Endothelial cell of umbilical vein (primary cell): Measurements from ENCODE around the gene PRAMEF14.
"Not testable (repeated sequence)": the region's sequence is repeated elsewhere in the genome, so short reads cannot be mapped to it uniquely, and the experiment has no call there.

Experiments used
- CTCF ChIP-seq, 2 donors: IDR thresholded peaks; 1 replicate in 1 of 2; 2 replicates in 1 of 2; pipeline ENCODE4 v1.5.1; 2011; ENCODE audit warnings: low read length in 2 of 2, mild to moderate bottlenecking in 2 of 2, moderate library complexity in 2 of 2, control low read depth in 1 of 2, inconsistent platforms in 1 of 2, low read depth in 1 of 2; ENCODE audit not compliant: insufficient read depth in 1 of 2; ENCODE audit errors: extremely low read depth in 1 of 2
- EZH2 ChIP-seq: IDR thresholded peaks from 2 replicates; pipeline ENCODE4 v1.6.1; 2012; ENCODE audit warnings: borderline replicate concordance, low read depth, mild to moderate bottlenecking, moderate library complexity, low read length, inconsistent platforms; ENCODE audit not compliant: severe bottlenecking
- POLR2A ChIP-seq: IDR thresholded peaks from 2 replicates; pipeline ENCODE4 v1.6.1; 2012; ENCODE audit warnings: low read depth, mild to moderate bottlenecking, control low read depth, low read length
- POLR2AphosphoS5 ChIP-seq: IDR thresholded peaks from 2 replicates; pipeline ENCODE4 v1.6.1; 2012; ENCODE audit warnings: low read depth, mild to moderate bottlenecking, control low read depth, low read length, moderate library complexity; ENCODE audit not compliant: insufficient read depth

GRCh38 chr1:13356774-13357173 is 9.8 kb upstream of the PRAMEF14 start:
- peak in 1 of 2 donors; percentile 36 for TF ChIP-seq CTCF (IDR thresholded peaks at IDR 0.05; ENCODE audit: extremely low read depth in 1 of 2, insufficient read depth in 1 of 2, low read depth in 1 of 2, low read length in 2 of 2)
- not testable (repeated sequence) for TF ChIP-seq POLR2A, POLR2AphosphoS5, EZH2
